Uterus (tissue), 2 donors: Measurements from ENCODE around the gene RIN2.

ENCODE experiments used
- CTCF ChIP-seq, 4 experiments: fragments of 200-600 bp in 2 of 4; fragments of 450-650 bp in 2 of 4; sonication (generic) in 2 of 4; IDR thresholded peaks; one replicate each; pipeline ENCODE4 v1.5.1; 2016 to 2019; ENCODE audit warnings: antibody characterized with exemption in 4 of 4, mild to moderate bottlenecking in 2 of 4, moderate library complexity in 1 of 4
- POLR2A ChIP-seq, 2 donors: fragments of 450-650 bp; IDR thresholded peaks; one replicate each; pipeline ENCODE4 v1.6.1; 2016; ENCODE audit warnings: antibody characterized with exemption in 2 of 2, mild to moderate bottlenecking in 1 of 2, moderate library complexity in 1 of 2

GRCh38 chr20:19794941-19795340 is 36.9 kb downstream of the RIN2 start:
- TF ChIP-seq CTCF (IDR thresholded peaks at IDR 0.05) (no peak), POLR2A (IDR thresholded peaks at IDR 0.05) (no peak)
